Stimulated activated naive CD8-positive, alpha-beta T cell treated with anti-CD3 and anti-CD28 coated beads, Interleukin-15, amount 100 ng/mL, for 72 hours (primary cell): ENCODE data around the gene PDE8B.

Experiments used
- ATAC-seq: fragments of 150-1000 bp; cut with Tn5 transposase; 2 replicates; pipeline ENCODE4 v1.10.0; 2021; ENCODE audit warnings: mild to moderate bottlenecking, moderate library complexity
- DNase-seq, 2 donors: peaks; one replicate each; pipeline ENCODE4 v3.0.0; 2021 to 2022
- H3K27ac Mint-ChIP-seq, 2 donors: one replicate each; pipeline ENCODE4 v1.8.0; 2022; ENCODE audit warnings: mild to moderate bottlenecking in 2 of 2, mixed read lengths in 2 of 2, moderate library complexity in 2 of 2
- H3K27me3 Mint-ChIP-seq: one replicate; pipeline ENCODE4 v1.8.0; 2022; ENCODE audit warnings: mixed read lengths
- H3K4me1 Mint-ChIP-seq: one replicate; pipeline ENCODE4 v1.8.0; 2022; ENCODE audit warnings: mild to moderate bottlenecking, mixed read lengths
- H3K4me3 Mint-ChIP-seq, 2 donors: one replicate each; pipeline ENCODE4 v1.8.0; 2022; ENCODE audit warnings: mild to moderate bottlenecking in 2 of 2, mixed read lengths in 2 of 2, moderate library complexity in 1 of 2
- H3K9me3 Mint-ChIP-seq, 2 donors: one replicate each; pipeline ENCODE4 v1.8.0; 2022; ENCODE audit warnings: mixed read lengths in 2 of 2

The PDE8B gene, protein sequence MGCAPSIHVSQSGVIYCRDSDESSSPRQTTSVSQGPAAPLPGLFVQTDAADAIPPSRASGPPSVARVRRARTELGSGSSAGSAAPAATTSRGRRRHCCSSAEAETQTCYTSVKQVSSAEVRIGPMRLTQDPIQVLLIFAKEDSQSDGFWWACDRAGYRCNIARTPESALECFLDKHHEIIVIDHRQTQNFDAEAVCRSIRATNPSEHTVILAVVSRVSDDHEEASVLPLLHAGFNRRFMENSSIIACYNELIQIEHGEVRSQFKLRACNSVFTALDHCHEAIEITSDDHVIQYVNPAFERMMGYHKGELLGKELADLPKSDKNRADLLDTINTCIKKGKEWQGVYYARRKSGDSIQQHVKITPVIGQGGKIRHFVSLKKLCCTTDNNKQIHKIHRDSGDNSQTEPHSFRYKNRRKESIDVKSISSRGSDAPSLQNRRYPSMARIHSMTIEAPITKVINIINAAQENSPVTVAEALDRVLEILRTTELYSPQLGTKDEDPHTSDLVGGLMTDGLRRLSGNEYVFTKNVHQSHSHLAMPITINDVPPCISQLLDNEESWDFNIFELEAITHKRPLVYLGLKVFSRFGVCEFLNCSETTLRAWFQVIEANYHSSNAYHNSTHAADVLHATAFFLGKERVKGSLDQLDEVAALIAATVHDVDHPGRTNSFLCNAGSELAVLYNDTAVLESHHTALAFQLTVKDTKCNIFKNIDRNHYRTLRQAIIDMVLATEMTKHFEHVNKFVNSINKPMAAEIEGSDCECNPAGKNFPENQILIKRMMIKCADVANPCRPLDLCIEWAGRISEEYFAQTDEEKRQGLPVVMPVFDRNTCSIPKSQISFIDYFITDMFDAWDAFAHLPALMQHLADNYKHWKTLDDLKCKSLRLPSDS

GRCh38 chr5:77210091-77210963, at the start of gene PDE8B:
Gene PDE8B, plus strand, starts transcription at chr5:77210680. Its CDS starts 246 bp downstream, at chr5:77210926.
- H3K27me3 Mint-ChIP-seq = peaks cover 81% of the 10 kb centered on the region
- ATAC-seq = peak; percentile 70
- peak; percentile 15 to 25 for DNase-seq
- peak within 1 kb of the TSS in 1 of 2 donors; percentile 57 for H3K27ac Mint-ChIP-seq
- H3K4me1 Mint-ChIP-seq = peaks cover 19% of the 10 kb centered on the region
- no peaks in the 10 kb centered on the region for H3K9me3 Mint-ChIP-seq
- H3K4me3 Mint-ChIP-seq = peak within 1 kb of the TSS; percentile 75 to 79

DNA sequence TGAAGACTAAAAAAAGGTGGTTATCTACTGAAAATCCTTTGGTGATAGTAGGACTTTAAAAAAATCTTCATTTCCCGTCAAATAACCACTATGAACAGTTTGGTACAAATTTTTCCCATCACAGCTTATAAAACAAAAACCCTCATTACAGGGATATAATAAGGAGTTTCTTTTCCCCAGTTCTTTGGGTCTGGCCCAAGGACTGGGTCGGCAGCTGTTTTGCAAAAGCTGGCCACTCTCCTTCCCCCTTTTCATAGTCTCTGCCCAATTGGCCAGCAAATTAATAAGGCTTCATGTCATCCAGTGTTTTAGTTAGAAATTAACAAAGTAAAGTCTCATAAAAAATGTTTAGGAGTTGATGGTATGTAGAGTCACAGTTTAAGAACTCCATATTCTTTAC, 47.0 kb upstream of the PDE8B start:
- Mint-ChIP-seq H3K4me1 (no peaks in the 10 kb centered on the region), H3K4me3 (no peak overlapping the region), H3K9me3 (peaks cover 0 to 4% of the 10 kb centered on the region in 2 donors), H3K27ac (no peak overlapping the region), H3K27me3 (peaks cover 18% of the 10 kb centered on the region)
- ATAC-seq (no peak), DNase-seq (no peak)

- Mint-ChIP-seq H3K27ac (no peak overlapping the region), H3K9me3 (peaks cover 0 to 4% of the 10 kb centered on the region in 2 donors), H3K4me3 (no peak overlapping the region), H3K27me3 (peaks cover 28% of the 10 kb centered on the region), H3K4me1 (no peaks in the 10 kb centered on the region)
- DNase-seq = no peak
- no peak for ATAC-seq
These were observed 43.4 kb upstream of the PDE8B start for GRCh38 chr5:77167063-77167462.

DNA sequence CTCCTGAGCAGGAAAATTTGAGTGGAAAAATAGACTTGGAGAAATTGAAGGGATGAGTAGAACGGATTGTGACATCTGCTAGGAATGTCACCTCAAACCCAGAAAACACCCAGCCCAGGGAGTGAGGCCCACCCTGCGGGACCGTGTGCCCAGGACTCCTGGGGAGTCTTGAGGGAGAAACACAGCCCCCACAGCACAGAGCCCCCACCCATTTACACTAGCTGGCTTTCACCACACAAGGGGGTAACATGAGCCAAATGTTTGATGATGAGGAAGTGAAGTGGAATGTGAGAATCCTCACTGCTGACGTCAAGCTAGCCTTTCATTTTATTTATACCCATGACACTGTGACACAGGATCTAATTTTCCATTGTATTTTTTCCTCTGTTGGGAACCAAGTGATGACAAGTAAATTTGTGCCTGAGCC, 42.8 kb upstream of the PDE8B start:
- H3K4me3 Mint-ChIP-seq = no peak overlapping the region
- DNase-seq = no peak

GRCh38 chr5:77168161-77168878, 42.2 kb upstream of the PDE8B start:
- ATAC-seq (no peak), DNase-seq (no peak)
- H3K9me3 Mint-ChIP-seq = peaks cover 0 to 4% of the 10 kb centered on the region in 2 donors
- H3K27me3 Mint-ChIP-seq = peaks cover 28% of the 10 kb centered on the region
- H3K4me1 Mint-ChIP-seq = no peaks in the 10 kb centered on the region
- H3K27ac Mint-ChIP-seq = no peak overlapping the region
- no peak overlapping the region for H3K4me3 Mint-ChIP-seq

More for the DNA sequence above, 42.8 kb upstream of the PDE8B start:
- Mint-ChIP-seq H3K27me3 (peaks cover 28% of the 10 kb centered on the region), H3K9me3 (peaks cover 0 to 4% of the 10 kb centered on the region in 2 donors), H3K4me1 (no peaks in the 10 kb centered on the region), H3K27ac (no peak overlapping the region)
- no peak for ATAC-seq

DNA sequence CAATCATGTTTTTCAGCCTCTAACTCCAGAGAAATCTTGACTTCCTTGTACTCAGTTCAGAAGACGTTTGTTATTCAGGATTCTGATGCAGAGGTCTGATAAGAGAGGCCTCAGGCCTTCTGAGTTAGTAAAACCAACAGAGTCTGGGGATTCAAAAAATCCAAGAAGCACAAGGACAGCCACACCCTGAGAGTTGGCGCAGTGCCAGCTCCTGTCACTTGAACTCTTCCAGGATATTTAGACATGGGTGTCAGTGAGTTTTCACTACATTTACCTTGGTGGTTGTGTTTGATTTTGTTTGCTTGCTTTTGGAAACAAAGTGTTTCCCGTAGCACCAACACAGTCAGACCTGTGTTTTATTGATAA, 41.6 kb upstream of the PDE8B start:
- H3K27ac Mint-ChIP-seq = no peak overlapping the region
- H3K9me3 Mint-ChIP-seq = peaks cover 0 to under 1% of the 10 kb centered on the region in 2 donors
- DNase-seq = no peak
- no peak overlapping the region for H3K4me3 Mint-ChIP-seq
- no peak for ATAC-seq
- peaks cover 23% of the 10 kb centered on the region for H3K27me3 Mint-ChIP-seq
- no peaks in the 10 kb centered on the region for H3K4me1 Mint-ChIP-seq

DNA sequence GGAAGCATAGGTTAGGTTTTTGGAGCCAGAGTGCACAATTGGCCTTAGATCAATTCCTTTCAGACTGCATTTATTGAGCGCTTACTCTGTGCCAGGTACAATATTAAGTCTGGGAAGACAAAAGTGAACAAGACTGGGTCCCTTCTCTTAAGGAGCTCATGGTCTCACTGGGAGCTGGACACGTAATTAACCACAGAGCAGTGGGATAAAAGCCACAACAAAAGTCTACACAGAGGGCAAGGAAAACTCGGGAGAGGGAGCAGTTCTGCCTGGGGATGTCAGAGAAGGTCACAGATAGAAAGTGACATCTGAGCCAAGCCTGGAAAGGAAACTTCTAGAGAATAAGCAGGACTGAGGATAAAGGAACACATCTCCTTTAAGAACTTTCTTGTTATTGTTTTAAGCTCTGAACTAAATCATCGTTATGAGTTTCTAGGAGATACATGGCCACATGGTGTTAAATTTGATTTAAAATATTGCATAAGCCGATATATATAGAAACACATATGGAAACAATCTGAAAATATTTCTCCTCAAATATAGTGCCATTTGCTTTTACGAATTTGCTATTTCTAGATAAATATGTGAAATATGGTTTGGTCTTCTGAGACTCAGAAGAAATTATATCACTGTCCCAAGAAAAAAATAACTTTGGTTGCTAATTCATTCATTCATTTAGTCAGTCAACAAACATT, 40.1 kb upstream of the PDE8B start:
- DNase-seq (no peak), ATAC-seq (no peak)
- Mint-ChIP-seq H3K9me3 (no peaks in the 10 kb centered on the region), H3K4me1 (no peaks in the 10 kb centered on the region), H3K4me3 (no peak overlapping the region), H3K27ac (no peak overlapping the region), H3K27me3 (peaks cover 22% of the 10 kb centered on the region)

GRCh38 chr5:77171141-77171910, 39.2 kb upstream of the PDE8B start:
- Mint-ChIP-seq H3K4me3 (no peak overlapping the region), H3K9me3 (no peaks in the 10 kb centered on the region), H3K27me3 (peaks cover 22% of the 10 kb centered on the region), H3K4me1 (no peaks in the 10 kb centered on the region), H3K27ac (peak overlapping the region in 1 of 2 donors; percentile 38)
- ATAC-seq = no peak
- no peak for DNase-seq

DNA sequence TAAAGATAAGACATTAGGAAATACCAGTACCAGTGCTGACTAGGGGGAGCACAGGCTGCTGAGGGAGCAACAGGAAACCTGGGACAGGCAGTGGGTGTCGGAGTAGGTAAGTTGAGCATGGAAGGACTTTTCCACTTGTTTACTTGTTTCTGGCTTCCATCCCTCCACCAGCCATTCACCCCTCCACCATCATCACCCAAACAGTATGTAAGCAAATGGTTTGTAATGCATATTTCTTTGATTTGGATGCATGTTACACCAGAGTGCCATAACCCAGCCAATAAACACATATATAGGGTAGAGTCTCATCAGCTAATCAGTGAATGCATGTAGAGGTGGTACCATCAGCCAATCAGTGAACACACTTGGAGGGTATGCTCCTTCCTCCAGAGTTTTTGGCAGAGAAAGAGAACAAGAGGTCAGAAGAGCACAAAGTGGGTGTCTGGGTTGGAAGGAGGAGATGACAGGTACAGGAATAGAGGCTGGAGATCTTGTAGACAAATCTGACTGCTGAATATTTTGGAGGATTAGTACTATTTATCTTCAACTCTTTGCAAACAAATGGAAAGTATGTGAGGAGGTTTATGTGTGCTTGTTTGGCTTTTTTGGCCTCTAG, 37.7 kb upstream of the PDE8B start:
- H3K27ac Mint-ChIP-seq = no peak overlapping the region
- H3K9me3 Mint-ChIP-seq = no peaks in the 10 kb centered on the region
- ATAC-seq (no peak), DNase-seq (no peak)
- no peaks in the 10 kb centered on the region for H3K4me1 Mint-ChIP-seq
- H3K4me3 Mint-ChIP-seq = no peak overlapping the region
- H3K27me3 Mint-ChIP-seq = peaks cover 17% of the 10 kb centered on the region

DNA sequence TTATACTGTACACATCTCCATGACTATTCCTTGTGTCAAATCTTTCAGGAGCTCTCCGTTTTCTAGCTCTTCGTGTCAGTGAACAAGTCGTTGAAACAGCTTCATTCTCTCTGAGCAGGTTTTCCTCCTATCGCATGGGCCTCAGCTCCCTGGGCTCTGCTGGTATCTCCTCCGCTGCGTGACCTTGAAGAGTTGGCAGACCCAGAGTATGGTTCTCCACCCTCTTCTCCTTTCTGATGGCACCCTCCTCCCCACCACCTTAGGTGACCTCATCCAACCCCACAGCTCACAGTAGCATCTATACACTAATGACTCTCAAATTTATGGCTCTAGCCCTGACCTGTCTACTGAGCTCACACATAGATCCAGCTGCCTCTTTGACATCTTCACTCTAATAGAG, 36.0 kb upstream of the PDE8B start:
- peaks cover 9% of the 10 kb centered on the region for H3K27me3 Mint-ChIP-seq
- ATAC-seq (no peak), DNase-seq (no peak)
- no peak overlapping the region for H3K4me3 Mint-ChIP-seq
- H3K27ac Mint-ChIP-seq = no peak overlapping the region
- no peaks in the 10 kb centered on the region for H3K4me1 Mint-ChIP-seq
- no peaks in the 10 kb centered on the region for H3K9me3 Mint-ChIP-seq

GRCh38 chr5:77175231-77175630, 35.2 kb upstream of the PDE8B start:
- ATAC-seq = no peak
- no peaks in the 10 kb centered on the region for H3K9me3 Mint-ChIP-seq
- H3K4me1 Mint-ChIP-seq = no peaks in the 10 kb centered on the region
- DNase-seq = no peak
- H3K27ac Mint-ChIP-seq = no peak overlapping the region
- peaks cover 10% of the 10 kb centered on the region for H3K27me3 Mint-ChIP-seq
- no peak overlapping the region for H3K4me3 Mint-ChIP-seq

- Mint-ChIP-seq H3K27me3 (peaks cover 22% of the 10 kb centered on the region), H3K4me1 (peaks cover 9% of the 10 kb centered on the region), H3K27ac (no peak overlapping the region), H3K4me3 (no peak overlapping the region), H3K9me3 (no peaks in the 10 kb centered on the region)
- DNase-seq (no peak), ATAC-seq (no peak)
These were observed 34.1 kb upstream of the PDE8B start for GRCh38 chr5:77176429-77176828.

GRCh38 chr5:77177576-77177975, 32.9 kb upstream of the PDE8B start:
- no peak overlapping the region for H3K27ac Mint-ChIP-seq
- no peak overlapping the region for H3K4me3 Mint-ChIP-seq
- DNase-seq (no peak), ATAC-seq (no peak)
- H3K4me1 Mint-ChIP-seq = peaks cover 9% of the 10 kb centered on the region
- H3K27me3 Mint-ChIP-seq = peaks cover 31% of the 10 kb centered on the region
- H3K9me3 Mint-ChIP-seq = no peaks in the 10 kb centered on the region
